Immature natural killer cell (primary cell): ENCODE measurements around the gene ATP6V1F. TPM values are rescaled to one million over a fixed set of nuclear protein-coding genes. Genes with fewer than 3 reads are reported as not detected.

Experiments used
- DNase-seq, 3 donors: peaks; one replicate each; pipeline ENCODE4 v3.0.0; 2022; ENCODE audit warnings: mixed read lengths in 1 of 3
- H3K27ac Mint-ChIP-seq, 6 donors: one replicate each; pipeline ENCODE4 v1.8.0; 2020; ENCODE audit warnings: mixed read lengths in 6 of 6, mild to moderate bottlenecking in 5 of 6, inconsistent platforms in 4 of 6, moderate library complexity in 3 of 6
- H3K27me3 Mint-ChIP-seq, 3 donors: one replicate each; pipeline ENCODE4 v1.8.0; 2020 to 2021; ENCODE audit warnings: low read depth in 3 of 3, mild to moderate bottlenecking in 3 of 3, mixed read lengths in 3 of 3, moderate library complexity in 3 of 3, inconsistent platforms in 1 of 3
- H3K36me3 Mint-ChIP-seq, 3 donors: one replicate each; pipeline ENCODE4 v1.8.0; 2020; ENCODE audit warnings: mixed read lengths in 3 of 3, inconsistent platforms in 2 of 3, mild to moderate bottlenecking in 2 of 3
- H3K4me1 Mint-ChIP-seq, 2 donors: one replicate each; pipeline ENCODE4 v1.8.0; 2020; ENCODE audit warnings: inconsistent platforms in 2 of 2, mild to moderate bottlenecking in 2 of 2, mixed read lengths in 2 of 2, moderate library complexity in 1 of 2
- H3K4me3 Mint-ChIP-seq, 5 donors: one replicate each; pipeline ENCODE4 v1.8.0; 2020; ENCODE audit warnings: mild to moderate bottlenecking in 5 of 5, mixed read lengths in 5 of 5, inconsistent platforms in 3 of 5, moderate library complexity in 3 of 5
- H3K9me3 Mint-ChIP-seq, 6 donors: one replicate each; pipeline ENCODE4 v1.8.0; 2020; ENCODE audit warnings: mild to moderate bottlenecking in 6 of 6, mixed read lengths in 6 of 6, inconsistent platforms in 4 of 6, moderate library complexity in 3 of 6
- polyA plus RNA-seq, 3 donors: library from polyadenylated mRNA; unstranded; fragments of 300-500 nt; fragmentation: Illumina TruSeq; gene quantifications; one replicate each; pipeline ENCODE4 v1.2.3, GENCODE V29; 2021

ATP6V1F gene
- polyA plus RNA-seq, 3 donors from 2014 or later, result 358 to 616 (median 487) TPM

DNA sequence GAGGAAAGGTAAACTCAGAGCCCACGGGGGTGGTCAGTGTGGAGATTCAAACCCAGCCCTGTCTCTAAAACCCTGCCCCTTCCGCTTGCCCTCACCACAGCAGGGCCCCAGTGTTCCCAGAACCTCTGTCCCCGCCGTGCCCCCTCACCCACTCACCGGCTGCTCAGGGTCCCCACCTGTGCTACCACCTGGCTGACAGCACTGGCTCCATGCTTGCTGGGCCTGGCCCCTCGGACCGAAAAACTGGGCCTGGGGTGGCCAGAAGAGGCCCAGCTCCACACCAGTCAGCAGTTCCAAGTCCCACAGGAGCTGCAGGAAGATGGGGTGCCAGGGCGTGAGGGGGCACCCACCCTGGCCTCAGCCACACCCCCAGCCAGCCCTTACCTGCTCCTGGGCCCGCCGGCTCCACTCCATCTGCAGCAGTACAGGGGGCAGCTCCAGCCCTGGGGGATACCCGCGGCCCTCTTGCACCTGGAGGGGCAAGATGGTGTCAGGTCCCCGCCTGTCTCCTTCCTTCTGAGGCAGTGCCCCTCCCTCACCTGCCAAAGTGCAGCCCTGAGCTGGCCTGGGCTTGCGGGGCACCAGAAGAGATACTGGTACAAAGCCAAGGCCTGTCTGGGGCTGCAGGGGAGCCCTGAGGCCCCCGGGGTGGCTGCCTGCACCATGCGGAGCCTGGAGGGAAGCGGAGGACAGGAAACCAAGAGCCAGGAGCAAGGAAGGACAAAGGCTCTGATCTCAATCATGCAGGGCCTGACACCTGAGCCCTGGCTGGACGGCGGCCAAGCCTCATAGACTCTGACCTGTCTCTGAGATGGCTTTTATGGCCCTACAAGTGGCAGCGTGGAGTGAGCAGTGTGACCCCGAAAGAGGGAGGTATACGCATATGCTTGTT is 11.7 kb downstream of the ATP6V1F start:
- DNase-seq, result no peak
- H3K4me1 Mint-ChIP-seq, result peaks cover 6% of the 10 kb centered on the region in 2 donors
- peaks cover 0 to 2% (median 0%) of the 10 kb centered on the region in 3 donors for H3K27me3 Mint-ChIP-seq
- H3K36me3 Mint-ChIP-seq, result no peaks in the 10 kb centered on the region
- H3K27ac Mint-ChIP-seq, result no peak overlapping the region
- no peak overlapping the region for H3K4me3 Mint-ChIP-seq
- H3K9me3 Mint-ChIP-seq, result no peaks in the 10 kb centered on the region

- Mint-ChIP-seq H3K36me3 (no peaks in the 10 kb centered on the region), H3K27me3 (peaks cover 0 to 2% (median 0%) of the 10 kb centered on the region in 3 donors), H3K9me3 (no peaks in the 10 kb centered on the region), H3K27ac (no peak overlapping the region), H3K4me3 (no peak overlapping the region), H3K4me1 (peaks cover 0 to under 1% of the 10 kb centered on the region in 2 donors)
- no peak for DNase-seq
Measured at GRCh38 chr7:128875523-128875948, 12.9 kb downstream of the ATP6V1F start.

DNA sequence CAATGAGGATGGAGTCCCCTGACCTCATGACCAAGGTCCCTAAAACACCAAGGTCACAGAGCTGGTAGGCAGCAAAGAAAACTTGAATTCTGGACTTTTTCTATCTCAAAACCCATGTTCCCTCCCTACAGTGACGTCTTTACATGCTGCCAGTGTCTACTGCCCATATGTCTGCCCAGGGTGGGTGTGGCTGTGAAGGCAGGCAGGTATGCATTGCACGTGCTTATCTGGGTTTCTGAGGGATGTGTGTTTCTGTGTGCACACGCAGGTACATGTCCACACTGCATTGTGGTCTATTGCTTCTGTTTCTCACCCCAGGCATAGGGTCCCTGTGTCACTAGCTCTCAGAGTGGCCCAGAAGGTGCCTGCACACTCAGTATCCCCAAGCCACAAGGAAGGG is 13.5 kb downstream of the ATP6V1F start:
- no peaks in the 10 kb centered on the region for H3K4me1 Mint-ChIP-seq

GRCh38 chr7:128876586-128876977 is 13.9 kb downstream of the ATP6V1F start:
- DNase-seq, result no peak
- no peak overlapping the region for H3K4me3 Mint-ChIP-seq
- H3K27ac Mint-ChIP-seq, result no peak overlapping the region
- H3K36me3 Mint-ChIP-seq, result no peaks in the 10 kb centered on the region
- H3K9me3 Mint-ChIP-seq, result no peaks in the 10 kb centered on the region
- no peaks in the 10 kb centered on the region for H3K4me1 Mint-ChIP-seq
- peaks cover 0 to 5% (median 0%) of the 10 kb centered on the region in 3 donors for H3K27me3 Mint-ChIP-seq

More for the DNA sequence above, 13.5 kb downstream of the ATP6V1F start:
- H3K4me3 Mint-ChIP-seq, result no peak overlapping the region
- DNase-seq, result no peak
- no peaks in the 10 kb centered on the region for H3K36me3 Mint-ChIP-seq
- H3K27ac Mint-ChIP-seq, result no peak overlapping the region
- H3K27me3 Mint-ChIP-seq, result peaks cover 0 to 2% (median 0%) of the 10 kb centered on the region in 3 donors
- H3K9me3 Mint-ChIP-seq, result no peaks in the 10 kb centered on the region

- Mint-ChIP-seq H3K27ac (no peak overlapping the region), H3K4me1 (no peaks in the 10 kb centered on the region), H3K9me3 (no peaks in the 10 kb centered on the region), H3K4me3 (no peak overlapping the region), H3K36me3 (no peaks in the 10 kb centered on the region), H3K27me3 (peaks cover 0 to 5% (median 0%) of the 10 kb centered on the region in 3 donors)
- DNase-seq, result no peak
Measured at GRCh38 chr7:128876978-128877755, 14.5 kb downstream of the ATP6V1F start.

DNA sequence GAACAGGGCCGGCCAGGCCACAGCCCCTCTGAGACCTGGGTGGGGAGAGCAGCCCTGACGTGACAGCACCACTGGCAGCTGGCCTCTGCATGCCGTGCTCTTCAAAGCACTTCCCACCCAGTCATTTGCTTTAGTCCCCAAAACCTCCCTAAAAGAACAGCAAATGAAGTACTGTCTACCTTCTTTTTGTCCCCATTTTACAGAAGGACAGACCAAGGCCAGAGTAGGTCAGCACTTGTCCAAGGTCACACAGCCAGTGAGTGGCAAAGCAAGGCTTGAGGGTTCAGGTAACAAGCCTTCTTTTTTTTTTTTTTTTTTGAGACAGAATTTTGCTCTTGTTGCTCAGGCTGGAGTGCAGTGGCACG is 15.1 kb downstream of the ATP6V1F start:
- H3K9me3 Mint-ChIP-seq, result no peaks in the 10 kb centered on the region
- peaks cover 0 to 5% (median 0%) of the 10 kb centered on the region in 3 donors for H3K27me3 Mint-ChIP-seq
- no peak overlapping the region for H3K4me3 Mint-ChIP-seq
- no peaks in the 10 kb centered on the region for H3K36me3 Mint-ChIP-seq
- no peak for DNase-seq
- no peaks in the 10 kb centered on the region for H3K4me1 Mint-ChIP-seq
- H3K27ac Mint-ChIP-seq, result no peak overlapping the region

- Mint-ChIP-seq H3K27me3 (peaks cover 0 to 5% (median 0%) of the 10 kb centered on the region in 3 donors), H3K4me3 (no peak overlapping the region), H3K36me3 (no peaks in the 10 kb centered on the region), H3K27ac (no peak overlapping the region), H3K4me1 (no peaks in the 10 kb centered on the region), H3K9me3 (no peaks in the 10 kb centered on the region)
- no peak for DNase-seq
Measured at GRCh38 chr7:128878226-128879105, 15.8 kb downstream of the ATP6V1F start.

DNA sequence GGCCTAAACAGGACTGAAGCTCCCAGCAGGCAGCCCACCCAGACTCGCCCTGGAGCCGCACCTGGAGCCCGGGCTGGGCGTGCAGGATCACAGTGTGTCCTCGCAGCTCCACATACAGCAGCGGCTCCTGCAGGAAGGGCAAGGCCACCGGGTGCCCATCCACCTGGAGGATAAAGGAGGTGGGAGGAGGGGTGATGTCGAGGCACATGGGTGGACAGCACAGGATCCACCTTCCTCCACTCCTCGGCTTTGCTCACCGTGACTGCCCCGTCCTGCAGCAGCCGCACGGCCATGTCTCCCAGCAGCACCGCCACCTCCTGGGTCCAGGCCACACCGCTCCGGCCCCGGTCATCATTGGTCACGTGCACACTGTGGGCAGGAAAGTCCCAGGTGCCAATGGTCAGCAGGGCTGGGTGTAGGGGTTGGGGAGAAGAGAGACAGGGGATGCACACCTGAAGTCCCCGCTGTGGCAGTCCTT is 16.8 kb downstream of the ATP6V1F start:
- Mint-ChIP-seq H3K27ac (no peak overlapping the region), H3K4me1 (no peaks in the 10 kb centered on the region), H3K9me3 (no peaks in the 10 kb centered on the region), H3K27me3 (peaks cover 0 to 5% (median 2%) of the 10 kb centered on the region in 3 donors), H3K4me3 (no peak overlapping the region), H3K36me3 (no peaks in the 10 kb centered on the region)
- no peak for DNase-seq

DNA sequence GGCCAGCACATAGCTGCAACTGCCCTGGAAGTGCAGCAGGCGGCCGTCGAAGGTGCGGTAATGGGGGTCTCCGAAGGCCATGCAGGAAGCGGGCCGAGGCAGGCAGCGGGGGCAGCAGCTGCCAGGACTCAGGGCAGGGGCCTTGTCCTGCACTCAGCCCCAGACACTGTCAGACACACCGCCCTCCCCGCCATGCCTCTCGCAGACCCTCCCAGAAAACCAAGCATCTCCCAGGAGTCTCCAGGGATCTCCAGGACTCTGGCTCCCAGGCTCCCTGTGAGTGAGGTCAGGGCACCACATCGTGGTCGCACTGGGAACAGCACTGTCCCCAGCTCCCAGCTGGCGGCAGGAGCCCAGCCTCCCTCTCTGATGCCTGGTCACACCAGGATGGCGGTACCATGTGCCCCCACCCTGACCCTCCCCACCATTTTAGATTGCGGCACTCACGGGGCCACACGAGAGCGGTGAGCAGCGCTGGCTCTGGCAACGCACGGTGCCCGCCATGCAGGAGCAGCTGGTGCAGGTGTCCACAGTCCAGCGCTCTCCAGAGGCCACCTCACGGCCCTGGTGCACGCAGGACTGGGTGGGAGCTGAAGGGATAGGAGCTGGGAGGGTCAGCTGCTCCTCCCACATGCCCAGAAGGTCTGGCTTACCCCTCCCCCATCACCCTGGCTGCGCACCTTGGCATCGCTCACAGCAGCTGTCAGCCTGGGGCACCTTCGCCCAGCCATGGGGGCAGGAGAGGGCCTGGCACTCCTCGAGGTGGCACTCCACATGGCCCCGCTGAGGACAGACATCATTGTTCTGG is 17.5 kb downstream of the ATP6V1F start:
- Mint-ChIP-seq H3K9me3 (no peaks in the 10 kb centered on the region), H3K27me3 (peaks cover 0 to 5% (median 2%) of the 10 kb centered on the region in 3 donors), H3K4me1 (no peaks in the 10 kb centered on the region), H3K4me3 (no peak overlapping the region), H3K36me3 (no peaks in the 10 kb centered on the region), H3K27ac (no peak overlapping the region)
- no peak for DNase-seq

DNA sequence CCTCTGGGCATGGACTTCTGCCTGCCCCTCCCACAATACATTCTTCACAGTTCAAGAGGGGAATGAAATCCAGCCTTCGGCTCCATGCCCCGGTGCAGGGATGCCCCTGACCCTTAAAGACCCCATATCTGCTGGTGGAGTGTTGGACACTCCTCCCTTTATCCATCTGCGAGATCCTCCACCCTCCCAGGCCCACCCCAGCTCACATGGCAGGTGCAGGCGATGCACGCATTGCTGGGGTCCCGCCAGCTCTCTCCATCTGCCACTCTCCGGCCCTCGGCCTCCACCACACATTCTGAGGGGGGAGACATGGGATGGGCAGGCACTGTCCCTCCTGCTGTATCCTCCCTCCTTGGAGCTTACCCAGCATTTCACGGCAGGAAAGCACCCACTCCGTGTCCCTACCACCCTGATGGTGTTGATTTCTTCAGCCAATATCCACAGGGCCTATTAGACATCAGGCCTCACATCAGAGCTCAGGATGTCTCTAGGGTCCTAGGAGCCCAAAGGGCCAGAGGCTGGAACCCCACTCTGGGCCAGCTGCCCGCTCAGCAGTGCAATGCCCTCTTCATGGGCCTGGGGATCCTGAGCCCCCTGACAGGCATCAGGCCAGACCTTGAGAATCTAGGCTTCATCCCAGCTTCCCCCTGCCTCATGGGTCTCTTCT is 18.3 kb downstream of the ATP6V1F start:
- no peak for DNase-seq
- no peaks in the 10 kb centered on the region for H3K4me1 Mint-ChIP-seq
- H3K27ac Mint-ChIP-seq, result peak overlapping the region in 1 of 6 donors; percentile 65
- H3K27me3 Mint-ChIP-seq, result peaks cover 0 to 7% (median 2%) of the 10 kb centered on the region in 3 donors
- H3K36me3 Mint-ChIP-seq, result no peaks in the 10 kb centered on the region
- H3K4me3 Mint-ChIP-seq, result no peak overlapping the region
- no peaks in the 10 kb centered on the region for H3K9me3 Mint-ChIP-seq

DNA sequence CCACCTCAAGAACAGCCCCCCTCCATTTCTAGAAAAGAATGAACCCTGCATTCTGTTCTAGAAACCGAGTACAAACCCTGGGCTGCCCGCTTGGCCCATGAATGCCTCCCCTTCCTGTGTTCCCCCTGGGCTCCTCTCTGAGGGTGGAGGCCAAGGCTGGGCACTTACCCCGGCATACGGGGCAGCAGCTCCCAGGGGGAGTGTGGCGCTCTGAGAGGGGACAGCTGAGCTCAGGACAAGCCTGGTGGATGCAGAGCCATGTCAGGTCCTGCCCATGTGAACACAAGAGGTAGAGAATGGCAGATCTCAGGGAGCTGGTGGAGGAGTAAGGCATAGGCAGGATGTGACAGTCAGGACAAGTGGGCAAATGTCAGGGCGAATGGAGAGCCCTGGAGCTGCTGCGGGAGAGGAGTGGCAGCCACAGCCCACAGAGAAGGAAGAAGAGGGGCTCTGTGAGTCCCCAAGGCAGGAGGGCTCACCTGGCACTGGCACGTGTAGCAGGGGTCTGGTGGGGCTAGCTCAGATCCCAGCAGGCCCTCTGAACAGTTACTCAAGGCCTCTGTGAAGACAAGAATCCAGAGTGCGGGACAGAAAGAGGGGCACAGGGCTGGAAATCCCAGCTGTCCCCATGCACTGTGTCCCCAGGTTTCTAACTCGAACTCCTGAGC is 18.9 kb downstream of the ATP6V1F start:
- no peak overlapping the region for H3K27ac Mint-ChIP-seq
- H3K4me3 Mint-ChIP-seq, result no peak overlapping the region
- H3K4me1 Mint-ChIP-seq, result no peaks in the 10 kb centered on the region
- no peaks in the 10 kb centered on the region for H3K36me3 Mint-ChIP-seq
- no peak for DNase-seq
- no peaks in the 10 kb centered on the region for H3K9me3 Mint-ChIP-seq
- H3K27me3 Mint-ChIP-seq, result peaks cover 0 to 7% (median 2%) of the 10 kb centered on the region in 3 donors

- H3K27ac Mint-ChIP-seq, result no peak overlapping the region
- no peaks in the 10 kb centered on the region for H3K9me3 Mint-ChIP-seq
- peaks cover 0 to 7% (median 2%) of the 10 kb centered on the region in 3 donors for H3K27me3 Mint-ChIP-seq
- no peaks in the 10 kb centered on the region for H3K36me3 Mint-ChIP-seq
- H3K4me1 Mint-ChIP-seq, result no peaks in the 10 kb centered on the region
- DNase-seq, result no peak
- H3K4me3 Mint-ChIP-seq, result no peak overlapping the region
Measured at GRCh38 chr7:128882134-128882533, 19.5 kb downstream of the ATP6V1F start.
